Left ventricle myocardium inferior (tissue), 1 donor: ENCODE results near the gene FARP1. TPM values are rescaled to one million over a fixed set of nuclear protein-coding genes. Genes with fewer than 3 reads are reported as not detected.

ENCODE experiments used
- DNase-seq: peaks from one replicate; pipeline ENCODE4 v3.0.0-alpha.2; 2020
- H3K27ac ChIP-seq: fragments of 200-600 bp; replicated peaks from 2 replicates; pipeline ENCODE4 v1.8.0; 2021
- H3K27me3 ChIP-seq: fragments of 200-600 bp; 2 replicates; pipeline ENCODE4 v1.8.0; 2021; ENCODE audit warnings: low read depth
- H3K36me3 ChIP-seq: fragments of 200-600 bp; 2 replicates; pipeline ENCODE4 v1.8.0; 2021
- H3K4me1 ChIP-seq: fragments of 200-600 bp; 2 replicates; pipeline ENCODE4 v1.8.0; 2021
- H3K4me3 ChIP-seq: fragments of 200-600 bp; 2 replicates; pipeline ENCODE4 v1.8.0; 2021; ENCODE audit warnings: mild to moderate bottlenecking, moderate library complexity
- H3K9me3 ChIP-seq: fragments of 200-600 bp; replicated peaks from 2 replicates; pipeline ENCODE4 v1.8.0; 2021
- CTCF ChIP-seq: fragments of 200-600 bp; IDR thresholded peaks from 2 replicates; pipeline ENCODE4 v1.8.0; 2021; ENCODE audit warnings: antibody characterized with exemption, mild to moderate bottlenecking, borderline replicate concordance
- intact Hi-C: fragments of 100-400 bp; cut with micrococcal nuclease; formaldehyde crosslinking; loops from one replicate; pipeline ENCODE4 v1.11.0; 2022
- total RNA-seq: library from RNA; stranded (reverse); fragmentation: NEBNext Ultra II Directional; extraction: Animal tissue kit (Norgen Biotek cat#: 25700); gene quantifications from one replicate; pipeline ENCODE4 v1.2.1, GENCODE V29; 2021
- donor health status: DM: no; HTN: yes; CAD: no; lungs with severe emphysema.

The FARP1 gene
- total RNA-seq, 1 donor from 2014 or later = 17.6 TPM

- Histone ChIP-seq H3K36me3 (no peaks in the 10 kb centered on the region), H3K4me1 (no peaks in the 10 kb centered on the region)
Measured at GRCh38 chr13:98332691-98333090, 189.8 kb downstream of the FARP1 start.

GRCh38 chr13:98333486-98333885 lies 190.6 kb downstream of the FARP1 start:
- Histone ChIP-seq H3K4me1 (no peaks in the 10 kb centered on the region), H3K9me3 (no peaks in the 10 kb centered on the region), H3K4me3 (no peak overlapping the region), H3K27ac (no peak overlapping the region), H3K36me3 (no peaks in the 10 kb centered on the region), H3K27me3 (no peaks in the 10 kb centered on the region)
- no peak for DNase-seq
- intact Hi-C loops = no loop called here
- TF ChIP-seq CTCF = no peak

More at GRCh38 chr13:98332691-98333090, 189.8 kb downstream of the FARP1 start:
- H3K27me3 ChIP-seq = no peaks in the 10 kb centered on the region
- no peaks in the 10 kb centered on the region for H3K9me3 ChIP-seq
- no peak for DNase-seq
- TF ChIP-seq CTCF = no peak
- H3K4me3 ChIP-seq = no peak overlapping the region
- H3K27ac ChIP-seq = no peak overlapping the region
- intact Hi-C loops = no loop called here

GRCh38 chr13:98334620-98335205 lies 191.8 kb downstream of the FARP1 start:
- TF ChIP-seq CTCF = no peak
- DNase-seq = no peak
- intact Hi-C loops = no loop called here

GRCh38 chr13:98335721-98336120 lies 192.8 kb downstream of the FARP1 start:
- Histone ChIP-seq H3K4me3 (no peak overlapping the region), H3K4me1 (no peaks in the 10 kb centered on the region), H3K36me3 (no peaks in the 10 kb centered on the region), H3K9me3 (no peaks in the 10 kb centered on the region), H3K27ac (no peak overlapping the region), H3K27me3 (no peaks in the 10 kb centered on the region)
- DNase-seq = no peak
- intact Hi-C loops = no loop called here
- TF ChIP-seq CTCF = no peak

More at GRCh38 chr13:98334620-98335205, 191.8 kb downstream of the FARP1 start:
- Histone ChIP-seq H3K27me3 (no peaks in the 10 kb centered on the region), H3K4me3 (no peak overlapping the region), H3K27ac (no peak overlapping the region), H3K4me1 (no peaks in the 10 kb centered on the region), H3K9me3 (no peaks in the 10 kb centered on the region), H3K36me3 (no peaks in the 10 kb centered on the region)

- no peak overlapping the region for H3K4me3 ChIP-seq
- no peaks in the 10 kb centered on the region for H3K27me3 ChIP-seq
- H3K4me1 ChIP-seq = no peaks in the 10 kb centered on the region
- H3K36me3 ChIP-seq = no peaks in the 10 kb centered on the region
- H3K9me3 ChIP-seq = no peaks in the 10 kb centered on the region
- no peak for TF ChIP-seq CTCF
- H3K27ac ChIP-seq = no peak overlapping the region
- intact Hi-C loops = no loop called here
- no peak for DNase-seq
Measured at GRCh38 chr13:98338310-98338709, 195.4 kb downstream of the FARP1 start.
